ENCODE measurements around the gene CRMP1. TPM values are rescaled to one million over a fixed set of nuclear protein-coding genes. Genes with fewer than 3 reads are reported as not detected.
A peak's percentile ranks its signal among the peaks of the same experiment; 100 is the strongest.
"Not testable (repeated sequence)": the region's sequence is repeated elsewhere in the genome, so short reads cannot be mapped to it uniquely, and the experiment has no call there.

CRMP1 gene
- total RNA-seq, 2 experiments from 2014 or later, result 0.12 to 0.15 TPM

GRCh38 chr4:5877392-5877791, 15.5 kb downstream of the CRMP1 start:
- Mint-ChIP-seq H3K27me3 (peaks cover 15% of the 10 kb centered on the region), H3K4me3 (no peak overlapping the region), H3K9me3 (peaks cover 5% of the 10 kb centered on the region), H3K27ac (no peak overlapping the region), H3K36me3 (ENCODE audit: low read depth) (no peaks in the 10 kb centered on the region), H3K4me1 (no peaks in the 10 kb centered on the region)
- POLR2A ChIA-PET, result no interaction called here
- DNase-seq, result no peak
- CTCF ChIA-PET, result no interaction called here

- H3K4me3 Mint-ChIP-seq, result no peak overlapping the region
- peaks cover 11% of the 10 kb centered on the region for H3K27me3 Mint-ChIP-seq
- peaks cover 5% of the 10 kb centered on the region for H3K9me3 Mint-ChIP-seq
- no peak for DNase-seq
- no peak overlapping the region for H3K27ac Mint-ChIP-seq
- CTCF ChIA-PET, result no interaction called here
- no peaks in the 10 kb centered on the region for H3K36me3 Mint-ChIP-seq (ENCODE audit: low read depth)
- H3K4me1 Mint-ChIP-seq, result peaks cover 9% of the 10 kb centered on the region
- POLR2A ChIA-PET, result no interaction called here
These were observed 18.0 kb downstream of the CRMP1 start for GRCh38 chr4:5874811-5875449.

GRCh38 chr4:5870701-5871100, 22.2 kb downstream of the CRMP1 start:
- peaks cover 10% of the 10 kb centered on the region for H3K27me3 Mint-ChIP-seq
- ChIA-PET CTCF (interaction anchor here (0.6 to 1.5 kb wide), 3 partner anchors 12 to 260 kb away, joined by 3 read pairs; no protein-coding TSS in a partner anchor), POLR2A (no interaction called here)
- no peak overlapping the region for H3K27ac Mint-ChIP-seq
- no peak overlapping the region for H3K4me3 Mint-ChIP-seq
- H3K36me3 Mint-ChIP-seq (ENCODE audit: low read depth), result no peaks in the 10 kb centered on the region
- no peak for DNase-seq
- H3K4me1 Mint-ChIP-seq, result peaks cover 31% of the 10 kb centered on the region
- H3K9me3 Mint-ChIP-seq, result peaks cover 5% of the 10 kb centered on the region

- DNase-seq, result no peak
- H3K27ac Mint-ChIP-seq, result no peak overlapping the region
- ChIA-PET POLR2A (no interaction called here), CTCF (interaction anchor here (1.2 to 1.5 kb wide), 2 partner anchors 13 to 22 kb away, joined by 3 read pairs; no protein-coding TSS in a partner anchor)
- H3K4me1 Mint-ChIP-seq, result peaks cover 34% of the 10 kb centered on the region
- H3K4me3 Mint-ChIP-seq, result no peak overlapping the region
- peaks cover 5% of the 10 kb centered on the region for H3K9me3 Mint-ChIP-seq
- peaks cover 10% of the 10 kb centered on the region for H3K27me3 Mint-ChIP-seq
- H3K36me3 Mint-ChIP-seq (ENCODE audit: low read depth), result no peaks in the 10 kb centered on the region
These were observed 22.8 kb downstream of the CRMP1 start for GRCh38 chr4:5869966-5870619.

- Mint-ChIP-seq H3K27me3 (peaks cover 5% of the 10 kb centered on the region), H3K36me3 (ENCODE audit: low read depth) (no peaks in the 10 kb centered on the region), H3K9me3 (peaks cover 2% of the 10 kb centered on the region), H3K4me3 (no peak overlapping the region), H3K27ac (no peak overlapping the region), H3K4me1 (peaks cover 52% of the 10 kb centered on the region)
- ChIA-PET POLR2A (no interaction called here), CTCF (no interaction called here)
- no peak for DNase-seq
These were observed 25.0 kb downstream of the CRMP1 start for GRCh38 chr4:5867866-5868265.

- peak overlapping the region; percentile 4 for H3K27ac Mint-ChIP-seq
- no peaks in the 10 kb centered on the region for H3K36me3 Mint-ChIP-seq (ENCODE audit: low read depth)
- peaks cover 5% of the 10 kb centered on the region for H3K27me3 Mint-ChIP-seq
- H3K4me1 Mint-ChIP-seq, result peaks cover 54% of the 10 kb centered on the region
- ChIA-PET CTCF (no interaction called here), POLR2A (no interaction called here)
- no peak overlapping the region for H3K4me3 Mint-ChIP-seq
- H3K9me3 Mint-ChIP-seq, result no peaks in the 10 kb centered on the region
- DNase-seq, result no peak
These were observed 25.8 kb downstream of the CRMP1 start for GRCh38 chr4:5866841-5867813.

- Mint-ChIP-seq H3K27me3 (peaks cover 5% of the 10 kb centered on the region), H3K9me3 (no peaks in the 10 kb centered on the region), H3K4me1 (peaks cover 52% of the 10 kb centered on the region), H3K4me3 (no peak overlapping the region), H3K36me3 (ENCODE audit: low read depth) (no peaks in the 10 kb centered on the region), H3K27ac (peak overlapping the region; percentile 47)
- DNase-seq, result peak; percentile 31
- ChIA-PET CTCF (no interaction called here), POLR2A (interaction anchor here (0.6 kb wide), 1 partner anchor 1162 kb away, joined by 3 read pairs; no protein-coding TSS in a partner anchor)
These were observed 26.8 kb downstream of the CRMP1 start for GRCh38 chr4:5865896-5866599.

- H3K27ac Mint-ChIP-seq, result peak overlapping the region; percentile 3
- CTCF ChIA-PET, result interaction anchor here (1.0 kb wide), 1 partner anchor 26 kb away, joined by 3 read pairs; no protein-coding TSS in a partner anchor
These were observed 29.3 kb downstream of the CRMP1 start for GRCh38 chr4:5863461-5864113.

GRCh38 chr4:5858020-5858769, 34.7 kb downstream of the CRMP1 start:
- ChIA-PET POLR2A (no interaction called here), CTCF (no interaction called here)
- H3K27me3 Mint-ChIP-seq, result no peaks in the 10 kb centered on the region
- no peaks in the 10 kb centered on the region for H3K36me3 Mint-ChIP-seq (ENCODE audit: low read depth)
- no peak overlapping the region for H3K27ac Mint-ChIP-seq
- peaks cover 3% of the 10 kb centered on the region for H3K4me1 Mint-ChIP-seq
- H3K9me3 Mint-ChIP-seq, result no peaks in the 10 kb centered on the region
- DNase-seq, result no peak
- no peak overlapping the region for H3K4me3 Mint-ChIP-seq

More at GRCh38 chr4:5863461-5864113, 29.3 kb downstream of the CRMP1 start:
- peak; percentile 61 for DNase-seq
- H3K4me1 Mint-ChIP-seq, result peaks cover 42% of the 10 kb centered on the region
- POLR2A ChIA-PET, result interaction anchor here (0.5 kb wide), 1 partner anchor 464 kb away, joined by 3 read pairs; no protein-coding TSS in a partner anchor
- H3K27me3 Mint-ChIP-seq, result peaks cover 3% of the 10 kb centered on the region
- no peaks in the 10 kb centered on the region for H3K9me3 Mint-ChIP-seq
- H3K4me3 Mint-ChIP-seq, result no peak overlapping the region
- H3K36me3 Mint-ChIP-seq (ENCODE audit: low read depth), result no peaks in the 10 kb centered on the region

GRCh38 chr4:5857199-5857598, 35.7 kb downstream of the CRMP1 start:
- no peaks in the 10 kb centered on the region for H3K27me3 Mint-ChIP-seq
- no peaks in the 10 kb centered on the region for H3K36me3 Mint-ChIP-seq (ENCODE audit: low read depth)
- no peaks in the 10 kb centered on the region for H3K4me1 Mint-ChIP-seq
- ChIA-PET CTCF (no interaction called here), POLR2A (no interaction called here)
- DNase-seq, result no peak
- H3K27ac Mint-ChIP-seq, result no peak overlapping the region
- H3K4me3 Mint-ChIP-seq, result no peak overlapping the region
- no peaks in the 10 kb centered on the region for H3K9me3 Mint-ChIP-seq

GRCh38 chr4:5856362-5856761, 36.5 kb downstream of the CRMP1 start:
- POLR2A ChIA-PET; H3K9me3 Mint-ChIP-seq; H3K27me3 Mint-ChIP-seq; H3K4me3 Mint-ChIP-seq; CTCF ChIA-PET; H3K27ac Mint-ChIP-seq; H3K36me3 Mint-ChIP-seq (ENCODE audit: low read depth); DNase-seq; H3K4me1 Mint-ChIP-seq: not testable (repeated sequence)
